ENCODE data around the gene UROC1.

UROC1 gene

DNA sequence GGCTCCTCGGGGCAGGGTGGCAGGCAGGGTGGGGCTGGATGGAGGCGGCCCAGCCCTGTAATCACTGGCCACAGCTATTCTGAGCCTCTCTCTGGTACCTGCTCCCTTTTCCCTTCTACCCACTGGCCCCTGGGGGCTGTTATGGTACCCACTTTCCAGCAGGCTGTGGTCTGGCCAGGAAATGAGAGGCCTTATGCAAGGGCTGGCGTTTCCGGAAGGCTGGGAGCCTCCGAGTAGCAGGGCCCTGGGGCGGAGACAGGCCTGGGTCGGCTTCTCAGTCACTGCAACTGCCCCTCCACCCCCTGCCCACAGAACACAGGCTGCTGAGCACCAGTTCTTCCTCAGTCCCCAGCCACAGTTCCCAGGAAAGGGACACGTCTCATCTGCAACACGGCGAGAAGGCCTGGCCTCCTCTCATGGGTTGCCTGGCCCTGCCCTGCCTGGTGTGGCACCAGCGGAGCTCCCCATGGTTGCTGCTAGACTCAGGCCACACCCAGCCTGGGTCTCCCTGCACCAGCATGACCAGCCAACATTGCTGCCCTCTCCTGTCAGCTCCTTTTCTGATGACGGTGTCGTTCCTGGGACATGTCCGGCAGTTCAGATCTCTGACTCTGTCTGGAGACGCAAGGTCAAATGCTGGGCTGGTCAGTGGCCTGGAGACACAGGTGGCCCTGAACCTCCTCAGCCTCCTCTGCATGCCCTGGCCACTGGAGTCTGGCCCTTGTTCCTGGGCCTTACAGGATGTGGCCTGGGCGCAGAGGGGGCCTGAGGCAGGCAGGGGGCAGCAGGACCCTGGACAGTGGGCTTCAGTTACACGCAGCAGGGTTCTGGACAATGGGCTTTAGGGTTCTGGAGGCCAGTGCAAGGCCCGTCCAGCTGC is 12.8 kb upstream of the UROC1 start:
- peak; percentile 88 for DNase-seq

DNA sequence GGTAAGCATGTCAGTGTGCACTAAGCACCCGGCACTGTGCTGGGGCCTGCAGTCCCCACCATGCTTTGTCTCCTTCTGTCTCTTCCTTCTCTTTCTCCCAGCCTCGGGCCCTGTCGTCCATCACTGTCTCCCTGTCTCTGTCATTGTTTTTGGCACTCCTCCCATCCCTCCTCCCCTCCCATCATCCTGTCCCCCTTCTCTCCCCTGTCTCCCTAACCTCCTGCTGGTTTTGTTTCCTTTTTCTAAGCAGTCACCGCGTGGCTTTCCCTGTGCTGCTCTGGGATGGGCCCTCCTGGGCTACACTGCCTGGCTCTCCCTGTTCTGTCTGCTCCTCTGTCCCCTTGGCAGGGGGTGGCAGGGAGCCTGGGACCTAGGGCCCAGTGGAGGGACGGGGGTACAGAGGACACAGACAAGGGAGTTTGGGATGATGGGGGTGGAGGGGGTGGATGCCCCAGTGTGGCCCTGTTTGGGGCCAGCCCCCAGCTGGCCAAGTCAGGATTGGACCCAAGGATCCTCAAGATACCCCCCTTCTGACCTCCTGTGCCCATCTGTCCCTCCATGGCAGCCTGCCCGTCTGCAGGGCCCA is 12.1 kb upstream of the UROC1 start:
- DNase-seq, result no peak

DNA sequence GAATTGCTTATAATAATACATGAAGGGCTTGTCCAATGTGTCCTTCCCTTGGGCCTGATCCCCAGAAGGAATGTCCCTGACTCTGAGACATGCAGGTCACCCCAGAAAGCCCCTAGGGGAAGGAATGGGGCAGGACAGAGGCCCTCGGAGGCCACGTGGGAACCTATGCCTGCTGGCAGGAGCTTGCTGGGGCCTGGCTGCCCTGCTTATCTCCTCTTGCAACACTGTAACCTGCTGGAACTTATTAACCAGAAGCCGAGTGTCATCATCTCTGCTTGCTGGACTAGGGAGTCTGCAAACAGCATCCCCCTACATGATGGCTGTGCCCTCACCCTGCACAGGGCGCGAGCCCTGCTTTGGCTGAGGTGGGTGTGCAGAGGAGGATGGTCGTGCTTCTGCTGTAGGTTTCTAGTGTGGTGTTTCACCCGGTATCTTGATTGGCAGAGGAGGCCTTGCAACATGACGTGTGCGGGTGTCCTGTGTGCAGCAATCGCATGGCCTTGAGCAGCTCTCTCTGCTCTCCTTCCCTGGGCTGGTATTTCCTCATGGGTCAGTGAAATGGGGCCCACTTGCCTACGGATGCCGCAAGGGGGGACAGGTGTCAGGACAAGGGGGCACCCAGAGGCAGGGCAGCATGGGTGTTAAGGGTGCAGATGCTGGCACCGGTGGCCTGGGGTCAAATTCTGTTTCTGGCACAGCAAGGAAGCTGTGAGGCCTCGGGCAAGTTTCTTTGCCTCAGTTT is 11.4 kb upstream of the UROC1 start:
- no peak for DNase-seq

DNA sequence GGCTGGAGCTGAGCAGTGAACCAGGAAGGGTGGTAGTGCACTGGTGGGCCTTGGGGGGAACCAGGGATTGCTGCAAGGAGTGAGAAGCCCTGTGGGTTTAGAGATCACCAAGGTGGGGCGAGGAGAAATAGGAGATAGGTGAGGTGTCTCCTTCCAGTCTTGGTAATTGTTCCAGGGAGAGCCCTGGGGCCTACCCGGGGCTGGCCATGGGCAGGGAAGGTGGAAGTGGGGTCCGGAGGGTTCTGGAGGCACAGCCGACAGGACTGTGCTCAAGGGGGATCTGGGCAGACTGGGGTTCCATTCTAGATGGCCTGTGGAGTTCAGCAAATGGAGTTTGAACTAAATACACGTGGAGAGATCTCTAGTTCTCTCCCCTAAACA is 10.8 kb upstream of the UROC1 start:
- DNase-seq, result no peak

DNA sequence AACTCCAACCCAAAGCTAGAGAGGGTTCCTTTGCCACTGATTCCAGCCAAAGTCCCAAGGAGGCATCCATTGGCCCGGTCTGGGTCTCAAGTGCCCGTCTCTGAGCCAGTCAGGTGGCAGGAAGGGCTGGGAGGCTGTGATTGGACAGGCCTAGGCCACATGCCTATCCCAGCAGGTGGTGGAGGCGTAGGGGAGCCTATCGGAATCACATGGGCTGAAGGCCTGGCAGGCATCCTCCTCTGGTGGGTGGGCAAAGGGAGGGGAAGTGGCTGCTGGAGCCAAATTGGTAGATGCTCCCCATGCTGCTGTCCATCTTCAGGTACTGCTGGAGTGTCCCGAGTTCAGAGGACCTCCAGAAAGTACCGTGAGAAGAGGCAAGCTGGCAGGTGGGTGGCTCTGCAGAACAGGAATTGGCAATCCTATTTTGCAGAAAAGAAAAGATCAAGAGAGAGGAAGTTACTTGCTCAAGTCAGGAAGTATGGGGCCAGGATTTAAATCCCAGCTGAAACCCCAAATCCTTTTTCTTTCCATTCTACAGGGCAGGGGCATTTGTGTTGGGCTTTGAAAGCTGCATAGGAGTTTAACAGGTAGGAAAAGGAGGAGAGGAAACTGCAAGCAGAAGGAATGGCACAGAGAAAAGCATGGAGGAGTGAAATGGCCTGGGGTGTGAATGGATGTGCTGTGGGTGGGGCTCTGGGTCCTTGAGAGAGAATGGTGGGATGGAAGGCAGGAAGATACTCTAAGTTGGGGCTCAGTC is 10.1 kb upstream of the UROC1 start:
- no peak for DNase-seq

DNA sequence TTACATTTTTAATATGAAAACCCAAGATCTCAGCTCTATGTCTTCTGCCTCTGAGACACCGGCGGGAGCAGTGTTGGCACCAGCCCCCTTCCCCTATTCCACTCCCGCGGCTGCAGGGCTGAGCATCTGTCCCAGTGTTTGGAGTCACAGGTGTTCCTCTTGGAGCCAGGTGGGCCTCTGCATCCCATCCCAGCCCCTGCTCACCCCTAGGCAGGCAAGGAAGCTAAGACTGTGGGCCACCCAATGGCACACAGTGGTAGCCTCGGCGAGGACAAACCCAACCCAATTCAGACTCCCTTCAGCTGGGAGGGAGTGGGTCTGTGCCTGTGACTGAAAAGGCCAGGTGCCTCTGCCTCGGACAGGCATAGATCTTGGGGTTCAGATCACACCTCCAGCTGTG is 9.4 kb upstream of the UROC1 start:
- DNase-seq, result no peak

DNA sequence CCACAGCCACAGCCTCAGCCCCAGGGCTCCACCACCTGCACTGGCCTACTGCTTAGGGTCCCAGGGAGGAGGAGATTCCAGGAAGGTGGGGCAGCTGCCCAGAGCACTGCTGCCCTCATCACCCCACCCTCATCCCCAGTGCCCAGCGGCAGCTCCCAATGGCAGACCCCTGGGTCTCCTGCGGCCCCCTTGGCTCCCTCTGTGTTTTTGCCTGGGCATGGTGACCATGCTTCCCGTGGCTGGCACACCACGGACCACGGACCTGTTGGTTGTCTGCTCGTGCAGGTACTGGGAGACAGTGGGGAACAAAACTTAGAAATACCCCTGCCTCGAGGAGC is 9.1 kb upstream of the UROC1 start:
- no peak for DNase-seq

DNA sequence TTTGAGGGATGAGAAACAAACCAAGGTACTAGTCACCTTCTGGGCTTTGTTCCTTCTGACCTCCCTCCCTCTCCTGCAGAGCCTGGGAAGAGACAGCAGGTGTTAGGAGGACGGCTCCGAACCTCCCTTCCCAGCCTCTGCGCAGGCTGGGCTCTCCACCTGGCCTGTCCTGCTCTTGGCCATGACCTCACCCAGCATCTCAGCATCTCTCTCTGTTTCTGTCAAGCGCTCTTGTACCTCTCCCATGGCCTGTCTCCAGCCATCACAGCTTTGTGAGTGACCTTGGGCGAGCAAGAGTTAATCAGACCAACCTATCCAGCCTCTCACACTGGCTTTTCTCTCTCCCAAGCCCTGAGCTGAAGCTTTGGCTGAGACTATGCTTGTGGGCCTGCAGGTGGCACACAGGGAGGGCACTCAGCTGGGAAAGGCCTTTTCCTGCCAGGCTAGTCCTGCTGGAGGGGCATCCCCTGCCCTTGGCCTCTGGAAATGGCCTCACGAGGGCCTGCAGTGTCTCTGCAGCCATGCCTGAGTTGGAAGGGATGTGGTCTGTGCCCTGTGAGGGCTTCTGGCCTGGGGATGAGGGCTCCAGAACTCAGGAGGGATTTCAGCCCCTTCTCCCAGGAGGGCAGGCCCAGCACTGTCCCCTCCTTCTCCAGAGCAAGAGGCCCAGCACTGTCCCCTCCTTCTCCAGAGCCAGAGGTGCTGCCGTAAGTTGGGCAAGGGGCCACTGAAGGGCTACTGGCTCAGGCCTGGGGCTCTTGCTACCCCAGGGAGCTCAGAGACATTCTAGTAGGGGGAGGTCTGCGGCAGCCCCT is 8.5 kb upstream of the UROC1 start:
- DNase-seq, result no peak

DNA sequence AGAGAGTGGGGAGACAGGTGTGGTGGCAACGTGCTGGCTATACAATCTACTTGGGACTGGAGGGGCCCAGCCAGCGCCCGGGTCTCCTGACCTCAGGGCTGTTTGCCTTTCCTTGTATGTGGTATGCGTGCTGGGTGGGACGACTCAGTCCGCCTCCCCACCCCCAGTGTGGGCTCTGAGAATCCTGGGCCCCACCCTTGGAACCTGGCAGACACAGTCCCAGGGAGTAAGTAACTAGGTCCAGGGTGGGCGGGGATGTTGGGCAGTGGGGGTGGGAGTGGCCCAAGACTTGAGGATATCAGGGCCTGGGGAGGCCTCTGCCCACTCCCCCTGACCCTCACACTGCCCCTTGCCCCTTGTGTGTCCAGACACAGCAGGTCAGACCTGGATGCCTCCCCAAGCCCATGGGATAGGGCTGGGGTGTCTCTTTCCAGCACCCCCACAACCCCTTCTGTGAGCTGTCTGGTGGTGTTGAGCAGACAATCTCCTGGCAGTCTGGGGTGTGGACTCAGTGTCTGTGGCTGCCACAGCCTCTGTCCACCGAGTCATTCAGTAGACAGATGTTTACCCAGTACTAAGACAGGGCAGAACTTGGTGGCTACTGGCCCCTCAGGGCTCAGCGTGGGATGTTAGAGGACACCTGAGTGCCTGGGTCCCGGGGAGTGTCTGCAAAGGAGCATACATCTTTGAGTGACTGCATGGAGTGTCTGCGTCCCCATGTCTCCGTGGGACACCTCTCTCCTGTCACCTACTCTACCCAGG is 7.7 kb upstream of the UROC1 start:
- DNase-seq, result no peak

DNA sequence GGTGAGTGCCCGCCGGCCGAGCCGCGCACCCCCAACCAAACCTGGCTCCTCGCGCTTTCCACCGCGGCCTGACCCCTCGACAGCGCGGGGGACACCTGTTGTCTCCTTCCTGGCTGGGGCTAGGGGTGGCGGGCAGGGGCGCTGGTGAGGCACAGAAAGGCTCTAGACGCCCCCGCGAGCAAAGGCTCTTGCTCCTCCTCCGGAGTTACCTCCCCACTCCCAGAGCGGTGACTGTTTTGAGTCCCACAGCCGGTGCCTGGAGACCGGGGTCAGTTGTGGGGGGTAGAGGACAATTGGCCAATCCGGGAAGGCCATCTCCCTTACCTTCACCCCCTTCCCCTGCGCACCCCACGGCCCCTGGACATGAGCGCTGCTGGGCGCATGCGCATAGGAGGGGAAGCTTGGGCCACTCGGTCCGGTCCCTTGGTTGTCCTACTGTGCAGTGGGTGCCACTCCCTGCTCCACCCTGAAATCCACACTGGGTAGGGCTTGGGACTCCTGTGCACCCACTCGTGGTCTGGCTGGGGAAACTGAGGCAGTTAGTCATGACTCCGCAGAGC is 6.9 kb upstream of the UROC1 start:
- DNase-seq, result no peak

DNA sequence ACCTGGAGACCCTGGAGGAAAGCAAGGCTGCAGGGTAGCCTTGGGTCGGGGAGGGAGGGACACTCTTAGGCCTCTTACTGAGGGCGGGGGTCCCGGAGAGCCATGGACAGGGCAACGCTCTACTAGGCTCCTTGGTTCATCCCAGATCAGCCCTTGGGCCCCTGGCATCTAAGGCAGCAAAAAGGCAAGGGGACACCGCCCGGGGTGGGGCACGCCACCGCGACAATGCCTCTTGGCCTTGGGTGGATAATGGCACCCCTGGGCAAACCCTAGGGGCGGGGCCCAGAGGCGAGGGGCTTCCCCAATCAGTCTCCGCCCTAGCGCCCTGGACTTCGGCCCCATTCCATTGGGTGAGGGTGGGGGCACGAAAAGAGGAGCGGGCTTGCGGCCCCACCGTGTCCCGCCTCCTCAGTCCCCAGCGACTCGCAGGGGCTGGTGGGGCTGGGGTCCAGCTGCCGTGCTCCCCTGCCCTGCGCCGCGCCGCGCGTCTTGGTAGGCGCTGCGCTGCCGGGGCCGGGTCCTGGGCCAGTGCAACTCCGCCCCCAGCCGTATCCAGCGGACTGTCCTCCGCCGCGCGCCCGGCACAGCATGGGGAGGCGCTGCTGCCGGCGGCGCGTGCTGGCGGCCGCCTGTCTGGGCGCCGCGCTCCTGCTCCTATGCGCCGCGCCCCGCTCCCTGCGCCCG is 6.3 kb upstream of the UROC1 start, which contains the start of gene CHST13:
CHST13 (plus strand) TSS at position 411 of the 684 bp plus-strand sequence; CDS start at position 589, 178 bp downstream.
- DNase-seq, result peak; percentile 60

DNA sequence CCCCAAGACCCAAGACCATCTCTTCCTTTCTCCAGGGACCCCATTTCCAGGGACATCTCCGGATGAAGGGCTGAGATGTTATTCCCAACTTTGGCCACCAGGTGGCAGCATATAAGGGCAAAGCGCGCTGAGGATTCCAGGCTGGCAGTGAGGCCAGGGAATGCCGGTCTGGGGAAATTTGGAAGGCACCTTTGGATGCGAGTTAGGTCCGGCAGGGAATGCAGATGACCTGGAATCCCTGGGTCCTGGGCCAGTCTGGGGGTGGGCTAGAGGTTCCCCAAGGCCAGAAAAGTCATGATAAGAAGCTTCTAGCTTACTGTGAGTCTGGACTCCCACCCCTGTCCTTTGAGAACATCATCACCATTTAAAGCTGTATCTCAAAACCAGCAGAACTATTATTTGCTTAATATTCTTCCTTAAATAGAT is 4.8 kb upstream of the UROC1 start:
- peak; percentile 67 for DNase-seq

DNA sequence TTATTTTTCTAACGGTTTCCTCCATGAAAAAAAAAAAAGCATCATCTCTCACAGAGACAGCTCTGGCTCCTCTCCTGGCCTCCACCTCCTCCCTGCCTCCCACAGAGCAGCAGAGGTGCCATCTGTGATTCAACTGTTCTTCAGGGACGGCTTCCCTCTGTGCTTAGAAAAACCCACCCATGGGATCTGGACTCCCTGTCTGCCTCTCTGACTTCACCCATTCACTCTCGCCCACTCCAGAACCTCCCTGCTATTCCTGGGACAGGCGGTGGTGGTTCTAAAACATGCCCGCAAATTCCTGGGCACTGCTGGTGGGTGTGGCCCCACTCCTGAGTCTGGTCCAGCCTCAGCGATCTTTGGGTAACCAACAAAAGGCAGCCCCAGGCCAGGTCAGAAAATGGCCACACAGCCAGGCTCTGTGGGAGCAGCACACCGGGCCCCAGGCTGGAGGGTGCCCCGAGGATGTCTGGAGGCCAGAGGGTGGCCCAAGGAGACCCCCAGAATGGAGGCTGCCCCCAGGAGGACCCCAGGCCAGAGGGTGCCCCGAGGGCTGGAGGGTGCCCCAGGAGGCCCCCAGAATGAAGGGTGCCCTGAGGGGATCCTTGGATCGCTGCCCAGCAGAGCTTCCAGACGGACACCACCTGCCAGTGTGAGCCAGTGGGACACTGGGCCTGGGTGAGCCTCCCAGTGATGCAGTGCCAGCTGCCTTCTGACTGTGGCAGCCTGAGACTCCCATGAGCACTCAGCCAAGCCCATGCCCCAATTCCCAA is 3.7 kb upstream of the UROC1 start:
- DNase-seq, result no peak

DNA sequence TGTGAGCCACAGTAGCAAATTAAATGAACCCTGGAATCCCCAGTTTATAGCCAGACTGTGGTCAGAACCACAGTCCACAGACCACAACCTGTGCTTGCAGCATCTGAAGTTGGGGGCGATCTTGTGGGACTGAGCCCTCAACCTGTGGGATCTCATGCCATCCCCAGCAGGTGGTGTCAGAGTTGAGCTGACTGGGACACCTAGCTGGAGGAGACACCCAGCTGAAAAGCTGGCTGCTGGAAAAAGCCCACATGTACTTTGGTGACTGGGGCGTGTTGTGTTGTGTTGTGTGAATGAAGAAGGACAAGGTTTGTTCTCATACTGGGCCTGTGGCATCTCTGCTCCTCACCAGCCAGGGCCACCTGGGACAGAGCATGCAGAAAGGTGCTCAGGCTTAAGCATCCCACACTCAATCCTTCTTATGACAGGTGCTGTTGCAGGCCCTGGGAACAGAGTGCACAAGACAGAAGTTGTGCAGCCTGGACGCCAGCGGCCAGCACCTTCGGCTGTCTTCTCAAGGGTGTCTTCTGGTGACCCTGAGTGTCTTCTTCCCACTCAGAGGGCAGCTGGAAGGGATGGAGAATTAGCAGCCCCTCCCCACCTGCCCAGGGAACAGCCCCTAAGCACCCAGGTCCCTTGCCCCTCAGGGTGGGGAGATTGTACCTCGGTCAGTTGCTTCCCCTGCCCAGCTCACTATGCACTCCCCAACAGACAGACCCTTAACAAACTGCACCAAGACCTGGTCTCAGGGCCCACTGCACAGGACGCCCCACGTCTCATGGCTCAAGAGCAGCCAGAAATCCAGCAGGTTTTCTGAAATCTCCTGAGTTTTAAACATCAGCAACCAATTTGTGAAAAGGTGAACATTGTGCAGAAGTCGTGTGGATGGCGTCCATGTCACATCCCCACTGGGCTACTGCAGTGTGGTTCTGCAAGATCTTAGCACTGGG is 2.2 kb upstream of the UROC1 start:
- DNase-seq, result no peak

DNA sequence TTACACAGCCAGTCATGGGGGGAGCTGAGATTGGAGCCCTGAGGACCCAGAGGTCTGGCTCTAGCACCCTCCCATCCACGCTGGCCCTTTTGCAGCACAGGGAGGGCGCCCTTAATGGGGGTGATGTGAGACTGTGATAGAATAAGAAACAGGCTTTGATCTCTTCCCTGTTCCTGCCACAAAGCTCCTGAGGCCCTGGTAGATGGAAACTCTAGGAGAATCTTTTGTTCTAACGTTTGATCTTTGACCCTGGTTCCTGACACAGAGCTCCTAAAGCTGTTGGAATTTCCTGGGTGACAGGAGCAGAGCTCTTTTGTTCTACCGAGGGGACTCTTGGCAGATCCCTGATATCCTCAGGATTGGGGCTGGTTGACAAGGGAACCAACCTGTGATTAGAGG is 1.2 kb upstream of the UROC1 start:
- DNase-seq, result no peak

DNA sequence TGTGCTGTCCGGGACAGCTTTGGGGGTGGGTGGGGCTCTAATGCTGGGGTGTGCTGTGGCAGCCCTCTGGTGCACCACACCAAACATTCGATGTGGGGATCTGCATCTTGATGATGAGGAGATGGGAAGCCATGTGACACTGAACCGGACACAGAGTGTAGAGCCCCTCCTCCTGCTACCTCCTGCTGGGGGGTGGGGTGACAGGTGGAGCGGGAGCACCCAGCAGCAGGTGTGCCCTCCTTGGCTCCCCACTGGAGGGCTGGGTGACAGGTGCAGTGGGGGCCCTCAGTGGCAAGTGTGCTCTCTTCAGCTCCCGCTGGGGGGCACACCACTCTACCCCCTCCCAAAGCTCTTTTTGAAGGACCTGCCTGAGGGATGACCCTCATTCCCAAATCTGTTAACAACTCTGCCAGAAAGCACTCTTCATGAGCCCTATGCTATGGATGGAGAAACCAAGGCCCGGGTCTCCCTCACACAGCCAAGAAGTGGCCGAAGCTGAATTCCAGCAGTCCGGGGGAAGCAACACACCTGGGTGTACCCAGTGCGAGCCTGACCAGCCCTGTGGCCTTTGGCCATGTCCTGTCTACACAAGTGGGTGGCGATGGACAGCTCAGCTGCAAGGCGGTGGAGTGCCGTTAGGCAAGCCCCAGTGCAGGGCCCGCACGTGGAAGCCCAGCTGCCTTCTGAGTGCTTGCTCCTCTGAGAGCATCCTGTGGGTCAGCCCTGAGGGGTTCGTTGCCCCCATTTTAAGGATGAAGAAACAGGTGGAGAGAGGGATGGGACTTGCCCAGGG is 609 bp upstream of the UROC1 start:
- no peak for DNase-seq

DNA sequence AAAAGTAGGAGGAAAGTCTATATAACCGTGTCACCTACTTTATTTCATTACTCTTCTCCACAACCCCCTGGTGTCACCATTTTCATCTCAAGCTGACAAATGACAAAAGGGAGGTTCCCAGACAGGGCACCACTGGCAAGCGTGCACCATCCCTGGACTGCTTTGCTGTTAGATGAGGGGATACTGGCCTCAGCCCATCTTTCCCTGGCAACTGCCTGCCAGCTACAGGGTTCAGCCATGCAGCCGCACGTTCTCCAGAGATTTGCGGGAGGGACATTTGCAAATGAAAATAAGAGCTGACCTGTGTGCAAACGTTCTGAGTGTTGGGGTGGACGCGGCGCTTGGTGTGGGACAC is 660 bp downstream of the UROC1 start:
- DNase-seq, result no peak

All from femur (tissue), 1 donor.